Naive thymus-derived CD4-positive, alpha-beta T cell (primary cell): ENCODE data around the gene LTA4H. TPM values are rescaled to one million over a fixed set of nuclear protein-coding genes. Genes with fewer than 3 reads are reported as not detected.

Source experiments
- ATAC-seq: fragments of 150-1000 bp; cut with Tn5 transposase; 2 replicates; pipeline ENCODE4 v1.10.0; 2021; ENCODE audit warnings: mild to moderate bottlenecking, moderate library complexity
- CTCF ChIA-PET: fragments of 350-600 bp; sonication (Branson Sonifier 250); formaldehyde crosslinking; loops from one replicate; lab custom pipeline; 2021; ENCODE audit warnings: antibody characterized with exemption; lab: Charles Lee
- POLR2A ChIA-PET: fragments of 350-600 bp; sonication (Branson Sonifier 250); formaldehyde crosslinking; loops from one replicate; lab custom pipeline; 2021; ENCODE audit warnings: antibody characterized with exemption, inconsistent platforms; lab: Charles Lee
- DNase-seq, 9 donors: peaks; one replicate each; pipeline versions ENCODE4 v3.0.0 to v3.0.0-alpha.2; 2020 to 2022; ENCODE audit warnings: mixed read lengths in 1 of 9
- H3K27ac ChIP-seq: one replicate; pipeline ENCODE4 v1.7.0; 2013; ENCODE audit warnings: mild to moderate bottlenecking, low read depth, low read length, moderate library complexity
- H3K27me3 ChIP-seq, 2 donors: one replicate each; pipeline ENCODE4 v1.7.0; 2013; ENCODE audit warnings: low read length in 2 of 2, mild to moderate bottlenecking in 2 of 2, moderate library complexity in 2 of 2; ENCODE audit not compliant: control insufficient read depth in 2 of 2, insufficient read depth in 2 of 2
- H3K36me3 ChIP-seq, 3 experiments: 1 replicate in 2 of 3; 2 replicates in 1 of 3; pipeline ENCODE4 v1.7.0; 2013; ENCODE audit warnings: low read length in 3 of 3, mild to moderate bottlenecking in 3 of 3, moderate library complexity in 1 of 3; ENCODE audit not compliant: insufficient read depth in 3 of 3, control insufficient read depth in 2 of 3
- H3K4me1 ChIP-seq, 2 donors: one replicate each; pipeline ENCODE4 v1.7.0; 2013; ENCODE audit warnings: low read length in 2 of 2, mild to moderate bottlenecking in 2 of 2, moderate library complexity in 1 of 2; ENCODE audit not compliant: control insufficient read depth in 2 of 2, insufficient read depth in 2 of 2
- H3K4me3 ChIP-seq: 2 replicates; pipeline ENCODE4 v1.7.0; 2013; ENCODE audit warnings: mild to moderate bottlenecking, low read length
- H3K9me3 ChIP-seq, 3 experiments: 1 replicate in 2 of 3; 2 replicates in 1 of 3; pipeline ENCODE4 v1.7.0; 2013; ENCODE audit warnings: low read length in 3 of 3; ENCODE audit not compliant: control insufficient read depth in 2 of 3
- H3K27ac Mint-ChIP-seq, 9 donors: one replicate each; pipeline ENCODE4 v1.8.0; 2020 to 2022; ENCODE audit warnings: mixed read lengths in 9 of 9, mild to moderate bottlenecking in 8 of 9, moderate library complexity in 5 of 9, inconsistent platforms in 2 of 9
- H3K27me3 Mint-ChIP-seq, 5 donors: one replicate each; pipeline ENCODE4 v1.8.0; 2021 to 2022; ENCODE audit warnings: mixed read lengths in 5 of 5, mild to moderate bottlenecking in 1 of 5
- H3K36me3 Mint-ChIP-seq, 5 donors: one replicate each; pipeline ENCODE4 v1.8.0; 2020 to 2022; ENCODE audit warnings: mixed read lengths in 5 of 5, mild to moderate bottlenecking in 3 of 5, inconsistent platforms in 1 of 5
- H3K4me1 Mint-ChIP-seq, 7 donors: one replicate each; pipeline ENCODE4 v1.8.0; 2020 to 2022; ENCODE audit warnings: mixed read lengths in 7 of 7, mild to moderate bottlenecking in 3 of 7, inconsistent platforms in 1 of 7
- H3K4me3 Mint-ChIP-seq, 10 donors: one replicate each; pipeline ENCODE4 v1.8.0; 2020 to 2022; ENCODE audit warnings: mild to moderate bottlenecking in 10 of 10, mixed read lengths in 10 of 10, moderate library complexity in 6 of 10, inconsistent platforms in 2 of 10
- H3K9me3 Mint-ChIP-seq, 11 donors: one replicate each; pipeline ENCODE4 v1.8.0; 2020 to 2022; ENCODE audit warnings: mixed read lengths in 11 of 11, mild to moderate bottlenecking in 4 of 11, inconsistent platforms in 1 of 11, moderate library complexity in 1 of 11
- intact Hi-C, 2 donors: fragments of 100-400 bp; cut with micrococcal nuclease; formaldehyde crosslinking; loops; one replicate each; pipeline ENCODE4 v1.15.1; 2023
- polyA plus RNA-seq, 2 donors: library from polyadenylated mRNA; unstranded; fragments of 300-500 nt; fragmentation: Illumina TruSeq; gene quantifications; one replicate each; pipeline ENCODE4 v1.2.3, GENCODE V29; 2021
- total RNA-seq, 6 experiments: library from RNA in 5 of 6; stranded (reverse) in 5 of 6; gene quantifications; 1 replicate in 5 of 6; 2 replicates in 1 of 6; pipeline ENCODE4 v1.2.3 and lab custom pipeline; 2021 to 2026

LTA4H gene
- total RNA-seq (100 to 1,000 TPM in 1 of 5 experiments, 10 to 100 TPM in 4; 52.5 to 151 (median 63.4) TPM), polyA plus RNA-seq (10 to 100 TPM; 80.9 to 82.9 TPM), total RNA-seq (lab: John Stamatoyannopoulos, UW) (104 reads per million, percentile 85 among the genes with 10 or more reads in this experiment)

GRCh38 chr12:96035283-96036236, at the start of gene LTA4H:
Gene LTA4H (minus strand): TSS chr12:96035587. CDS start chr12:96035519, 68 bp downstream.
- no peaks in the 10 kb centered on the region for H3K27me3 ChIP-seq
- peak; percentile 97 for ATAC-seq
- H3K36me3 Mint-ChIP-seq = peaks cover 0 to 6% (median 0%) of the 10 kb centered on the region in 5 donors
- peaks cover 4 to 9% of the 10 kb centered on the region in 2 donors for H3K4me1 ChIP-seq
- H3K4me3 Mint-ChIP-seq = no peak within 1 kb of the TSS
- peak within 1 kb of the TSS; percentile 85 for H3K4me3 ChIP-seq
- H3K36me3 ChIP-seq = peaks cover 0 to 8% (median 0%) of the 10 kb centered on the region in 3 experiments
- CTCF ChIA-PET = interaction anchor here (1.2 to 1.3 kb wide), 2 partner anchors 12 to 365 kb away, joined by 3 to 4 read pairs; partner anchors contain the start of gene CDK17
- H3K27ac Mint-ChIP-seq = no peak within 1 kb of the TSS
- no peaks in the 10 kb centered on the region for H3K9me3 ChIP-seq
- intact Hi-C loops = loop anchor here (1.0 to 10.0 kb wide), 19 partner anchors 12 to 1032 kb away; partner anchors contain the start of genes AMDHD1 (in 2 of the 2), CFAP54 (in 2 of the 2), FGD6 (in 2 of the 2) and METAP2 (in 2 of the 2)
- H3K4me1 Mint-ChIP-seq = peaks cover 5 to 19% (median 17%) of the 10 kb centered on the region in 7 donors
- peak; percentile 86 to 99 (median 97) for DNase-seq
- H3K27ac ChIP-seq = peak within 1 kb of the TSS; percentile 81
- peaks cover 0 to 1% (median 0%) of the 10 kb centered on the region in 11 donors for H3K9me3 Mint-ChIP-seq
- POLR2A ChIA-PET = interaction anchor here (0.5 to 2.4 kb wide), 10 partner anchors 12 to 562 kb away, joined by 3 to 10 read pairs (median 4); partner anchors contain the start of genes AMDHD1, CCDC38 and METAP2
- no peaks in the 10 kb centered on the region for H3K27me3 Mint-ChIP-seq

- DNase-seq (no peak), ATAC-seq (no peak)
- Histone ChIP-seq H3K27ac (no peak overlapping the region), H3K27me3 (no peaks in the 10 kb centered on the region), H3K36me3 (no peaks in the 10 kb centered on the region), H3K4me1 (no peaks in the 10 kb centered on the region), H3K4me3 (no peak overlapping the region), H3K9me3 (no peaks in the 10 kb centered on the region)
- Mint-ChIP-seq H3K4me3 (no peak overlapping the region), H3K4me1 (peaks cover 0 to 4% (median 0%) of the 10 kb centered on the region in 7 donors), H3K27ac (no peak overlapping the region), H3K36me3 (peaks cover 6 to 13% (median 10%) of the 10 kb centered on the region in 5 donors), H3K9me3 (peaks cover 3 to 19% (median 8%) of the 10 kb centered on the region in 11 donors), H3K27me3 (peaks cover 0 to 5% (median 0%) of the 10 kb centered on the region in 5 donors)
- ChIA-PET POLR2A (no interaction called here), CTCF (no interaction called here)
- intact Hi-C loops = no loop called here
Measured at GRCh38 chr12:96084624-96085023, 49.2 kb upstream of the LTA4H start.

DNA sequence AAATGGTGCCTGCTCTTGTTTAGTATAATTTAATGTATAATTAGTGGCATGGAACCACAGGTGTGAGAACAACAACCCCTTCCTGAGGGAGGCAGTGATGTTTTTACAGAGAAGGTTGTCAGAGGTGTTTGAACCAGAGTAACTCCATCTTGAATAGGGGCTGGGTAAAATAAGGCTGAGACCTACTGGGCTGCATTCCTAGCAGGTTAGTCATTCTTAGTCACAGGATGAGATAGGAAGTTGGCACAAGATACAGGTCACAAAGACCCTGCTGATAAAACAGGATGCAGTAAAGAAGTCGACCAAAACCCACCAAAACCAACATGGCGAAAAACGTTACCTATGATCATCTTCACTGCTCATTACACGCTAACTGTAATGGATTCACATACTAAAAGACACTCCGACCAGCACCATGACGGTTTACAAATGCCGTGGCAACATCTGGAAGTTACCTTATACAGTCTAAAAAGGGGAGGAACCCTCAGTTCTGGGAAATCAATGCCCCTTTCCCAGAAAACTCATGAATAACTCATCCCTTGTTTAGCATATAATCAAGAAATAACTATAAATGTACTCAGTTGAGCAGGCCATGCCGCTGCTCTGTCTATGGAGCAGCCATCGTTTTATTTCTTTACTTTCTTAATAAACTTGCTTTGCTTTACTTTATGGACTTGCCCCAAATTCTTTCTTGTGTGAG, 47.8 kb upstream of the LTA4H start:
- intact Hi-C loops = no loop called here
- peaks cover 3 to 11% (median 6%) of the 10 kb centered on the region in 11 donors for H3K9me3 Mint-ChIP-seq
- POLR2A ChIA-PET = no interaction called here
- no peaks in the 10 kb centered on the region for H3K4me1 ChIP-seq
- DNase-seq (no peak), ATAC-seq (no peak)
- H3K27me3 ChIP-seq = no peaks in the 10 kb centered on the region
- H3K4me3 ChIP-seq = no peak overlapping the region
- H3K4me1 Mint-ChIP-seq = peaks cover 0 to 4% (median 0%) of the 10 kb centered on the region in 7 donors
- H3K36me3 ChIP-seq = no peaks in the 10 kb centered on the region
- peaks cover 0 to 5% (median 0%) of the 10 kb centered on the region in 5 donors for H3K27me3 Mint-ChIP-seq
- H3K36me3 Mint-ChIP-seq = peaks cover 5 to 10% (median 6%) of the 10 kb centered on the region in 5 donors
- no peak overlapping the region for H3K27ac ChIP-seq
- H3K4me3 Mint-ChIP-seq = no peak overlapping the region
- H3K27ac Mint-ChIP-seq = no peak overlapping the region
- H3K9me3 ChIP-seq = no peaks in the 10 kb centered on the region
- CTCF ChIA-PET = no interaction called here

- Histone ChIP-seq H3K4me3 (no peak overlapping the region), H3K9me3 (no peaks in the 10 kb centered on the region), H3K36me3 (no peaks in the 10 kb centered on the region), H3K27me3 (no peaks in the 10 kb centered on the region), H3K4me1 (no peaks in the 10 kb centered on the region), H3K27ac (no peak overlapping the region)
- ChIA-PET POLR2A (no interaction called here), CTCF (no interaction called here)
- intact Hi-C loops = no loop called here
- Mint-ChIP-seq H3K27me3 (peaks cover 0 to 7% (median 0%) of the 10 kb centered on the region in 5 donors), H3K36me3 (peaks cover 5 to 10% (median 6%) of the 10 kb centered on the region in 5 donors), H3K9me3 (peaks cover 3 to 9% (median 6%) of the 10 kb centered on the region in 11 donors), H3K4me1 (peaks cover 0 to 4% (median 0%) of the 10 kb centered on the region in 7 donors), H3K27ac (no peak overlapping the region), H3K4me3 (no peak overlapping the region)
- no peak for ATAC-seq
- no peak for DNase-seq
Measured at GRCh38 chr12:96081596-96081995, 46.2 kb upstream of the LTA4H start.

DNA sequence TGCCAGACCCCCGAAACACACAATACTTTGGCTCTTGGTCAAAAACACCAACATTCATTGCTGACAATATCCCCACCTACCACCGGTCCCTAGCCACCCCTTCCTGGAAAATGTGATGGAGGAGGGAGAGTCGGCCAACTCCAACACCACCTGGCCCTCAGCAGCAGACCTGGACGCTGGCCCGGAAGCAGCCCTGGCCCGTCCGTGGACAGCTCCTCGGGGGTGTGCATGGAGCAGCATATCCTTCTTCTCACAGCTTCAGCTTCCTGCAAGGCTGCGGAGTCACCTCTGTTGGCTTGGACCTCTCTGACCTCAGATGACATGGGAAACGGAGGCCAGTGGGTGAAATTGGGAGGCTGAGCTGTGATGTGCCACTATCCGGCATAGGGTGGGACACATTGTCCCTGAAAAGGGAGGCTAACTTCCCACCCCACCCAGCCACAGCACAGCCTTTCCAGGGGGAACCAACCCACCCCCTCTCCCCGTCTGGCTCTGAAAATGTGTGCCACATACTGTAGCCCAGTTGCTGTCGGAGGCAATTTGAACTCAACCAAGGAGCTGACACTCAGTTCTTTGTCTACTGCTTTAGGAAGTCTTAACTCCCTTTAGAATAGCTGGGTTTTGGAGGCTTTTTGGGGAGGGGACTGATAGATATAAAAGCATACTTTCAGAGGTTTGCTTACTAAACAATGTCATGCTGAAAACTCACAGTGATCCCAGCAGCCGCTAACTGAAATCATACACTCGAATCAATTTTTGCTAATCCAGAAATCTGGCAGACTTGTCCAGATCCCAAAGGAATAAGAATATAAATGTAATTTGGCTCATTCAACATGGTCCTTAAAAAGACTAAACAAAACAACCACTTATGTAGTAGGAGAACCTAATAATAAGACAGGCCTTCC, 43.1 kb upstream of the LTA4H start:
- peaks cover 0 to 2% (median 0%) of the 10 kb centered on the region in 11 donors for H3K9me3 Mint-ChIP-seq
- ChIA-PET CTCF (no interaction called here), POLR2A (no interaction called here)
- Histone ChIP-seq H3K9me3 (no peaks in the 10 kb centered on the region), H3K4me1 (peaks cover 0 to 1% of the 10 kb centered on the region in 2 donors), H3K36me3 (no peaks in the 10 kb centered on the region), H3K27me3 (no peaks in the 10 kb centered on the region), H3K4me3 (no peak overlapping the region), H3K27ac (no peak overlapping the region)
- DNase-seq = no peak
- intact Hi-C loops = no loop called here
- H3K36me3 Mint-ChIP-seq = no peaks in the 10 kb centered on the region
- ATAC-seq = no peak
- peaks cover 0 to 17% (median 0%) of the 10 kb centered on the region in 5 donors for H3K27me3 Mint-ChIP-seq
- H3K27ac Mint-ChIP-seq = no peak overlapping the region
- H3K4me1 Mint-ChIP-seq = peaks cover 1 to 3% (median 3%) of the 10 kb centered on the region in 7 donors
- H3K4me3 Mint-ChIP-seq = no peak overlapping the region
